DMS153 treated with DMSO at 0.1 percent for 48 hours (cell line): ENCODE results near the gene PERCC1.

ENCODE experiments used
- DNase-seq: peaks from one replicate; lab custom pipeline; 2025; ENCODE audit not compliant: unreplicated experiment; lab: John Stamatoyannopoulos, UW

PERCC1 gene

GRCh38 chr16:1430759-1431496 lies at the start of gene PERCC1:
Gene PERCC1, plus strand, starts transcription at chr16:1431078. Its CDS starts 1,516 bp downstream, at chr16:1432594.
- peak; percentile 54 for DNase-seq

GRCh38 chr16:1381612-1382406 lies 49.1 kb upstream of the PERCC1 start:
- no peak for DNase-seq

DNA sequence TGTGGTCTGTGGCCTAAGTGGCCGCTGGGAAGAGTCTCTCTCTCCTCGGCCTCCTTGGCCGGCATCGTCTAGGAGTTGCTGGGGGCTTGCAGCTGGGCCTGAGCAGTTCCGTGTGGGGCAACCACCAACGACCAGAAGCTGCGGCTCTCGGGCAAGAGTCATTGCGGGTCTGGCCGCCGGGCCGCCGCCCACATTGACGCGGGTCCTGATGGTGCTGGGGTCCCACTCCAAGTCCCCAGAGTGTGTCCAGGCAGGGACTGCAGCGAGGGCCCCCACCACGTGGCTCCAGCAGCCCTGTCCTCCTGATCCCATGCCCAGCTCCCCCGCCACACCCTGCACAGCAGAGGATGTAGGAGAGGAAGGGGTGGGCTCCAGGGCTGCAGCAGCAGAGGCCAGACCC lies 47.3 kb upstream of the PERCC1 start:
- no peak for DNase-seq

DNA sequence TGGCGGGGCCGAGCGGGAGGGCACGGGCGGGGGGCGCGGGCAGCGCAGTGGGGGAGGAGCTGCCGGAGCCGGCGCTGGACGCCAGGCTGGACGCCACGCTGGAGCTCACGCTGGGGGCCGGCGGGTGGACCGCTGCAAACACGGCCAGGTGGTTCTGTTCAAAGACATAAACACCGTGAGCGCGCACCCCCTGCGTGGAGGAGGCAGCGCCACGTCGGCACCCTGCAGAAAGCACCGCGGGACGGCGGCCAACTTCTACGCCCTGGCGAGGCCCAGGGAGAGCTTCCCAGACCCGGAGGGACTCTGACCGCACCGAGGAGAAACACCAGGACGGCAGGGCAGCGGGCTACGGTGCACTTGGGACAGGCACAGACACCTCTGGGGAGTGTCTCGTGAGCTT lies 45.6 kb upstream of the PERCC1 start:
- no peak for DNase-seq

- DNase-seq = no peak
These were observed 43.5 kb upstream of the PERCC1 start for GRCh38 chr16:1387331-1387730.

DNA sequence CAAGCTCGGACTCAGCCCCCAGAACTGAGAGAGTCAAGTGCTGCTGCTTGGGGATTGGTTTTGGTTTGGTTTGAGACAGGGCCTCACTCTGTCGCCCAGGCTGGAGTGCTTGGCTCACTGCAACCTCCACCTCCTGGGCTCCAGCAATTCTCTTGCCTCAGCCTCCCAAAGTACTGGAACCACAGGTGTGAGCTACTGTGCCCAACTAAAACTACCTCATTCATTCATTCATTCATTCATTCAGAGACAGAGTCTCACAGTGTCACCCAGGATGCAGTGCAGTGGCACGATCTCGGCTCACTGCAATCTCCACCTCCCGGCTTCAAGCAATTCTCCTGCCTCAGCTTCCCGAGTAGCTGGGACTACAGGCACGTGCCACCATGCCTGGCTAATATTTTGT lies 41.1 kb upstream of the PERCC1 start:
- DNase-seq = no peak

DNA sequence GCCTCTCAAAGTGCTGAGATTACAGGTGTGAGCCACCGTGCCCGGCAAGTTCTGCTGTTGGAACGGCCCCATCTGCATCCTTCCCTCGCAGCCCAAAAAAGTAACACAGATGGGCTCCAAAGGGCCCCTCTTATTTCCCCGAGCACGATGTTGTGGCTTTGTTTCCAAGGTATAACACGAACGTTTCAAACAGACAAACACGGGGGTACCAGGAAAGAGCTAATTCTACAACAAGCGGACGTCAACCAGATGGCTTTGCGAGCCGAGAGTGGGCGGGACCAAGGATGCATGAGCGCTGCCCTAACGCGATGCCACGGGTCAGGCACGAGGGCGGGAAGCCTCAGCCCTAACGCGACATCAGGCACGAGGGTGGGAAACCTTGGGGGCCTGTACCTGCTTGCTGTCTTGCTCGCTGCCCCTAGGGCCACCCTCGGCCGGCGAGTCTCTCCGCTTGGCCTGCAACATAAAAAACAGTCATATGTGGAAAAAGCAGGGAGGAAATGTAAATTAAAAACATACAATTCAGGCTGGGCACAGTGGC lies 40.6 kb upstream of the PERCC1 start:
- DNase-seq = no peak

DNA sequence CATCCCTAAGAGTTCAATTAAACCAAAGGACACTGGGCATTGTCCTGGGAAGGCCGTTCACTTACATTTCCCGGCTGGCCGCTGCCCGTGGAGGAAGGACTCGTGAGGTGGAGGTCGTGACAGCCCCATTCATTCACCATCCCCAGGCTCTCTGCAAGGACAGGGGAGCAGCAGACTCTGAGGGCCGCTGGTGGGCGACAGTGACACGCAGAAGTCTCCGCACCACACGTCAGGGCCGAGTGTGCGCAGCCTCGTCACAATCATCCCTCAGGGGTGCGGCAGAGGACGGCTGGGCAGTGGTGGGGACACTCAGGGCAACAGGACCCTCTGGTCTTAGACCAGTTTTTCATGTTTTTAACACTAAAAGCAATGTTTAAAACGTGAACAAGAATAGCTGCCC lies 38.1 kb upstream of the PERCC1 start:
- no peak for DNase-seq

DNA sequence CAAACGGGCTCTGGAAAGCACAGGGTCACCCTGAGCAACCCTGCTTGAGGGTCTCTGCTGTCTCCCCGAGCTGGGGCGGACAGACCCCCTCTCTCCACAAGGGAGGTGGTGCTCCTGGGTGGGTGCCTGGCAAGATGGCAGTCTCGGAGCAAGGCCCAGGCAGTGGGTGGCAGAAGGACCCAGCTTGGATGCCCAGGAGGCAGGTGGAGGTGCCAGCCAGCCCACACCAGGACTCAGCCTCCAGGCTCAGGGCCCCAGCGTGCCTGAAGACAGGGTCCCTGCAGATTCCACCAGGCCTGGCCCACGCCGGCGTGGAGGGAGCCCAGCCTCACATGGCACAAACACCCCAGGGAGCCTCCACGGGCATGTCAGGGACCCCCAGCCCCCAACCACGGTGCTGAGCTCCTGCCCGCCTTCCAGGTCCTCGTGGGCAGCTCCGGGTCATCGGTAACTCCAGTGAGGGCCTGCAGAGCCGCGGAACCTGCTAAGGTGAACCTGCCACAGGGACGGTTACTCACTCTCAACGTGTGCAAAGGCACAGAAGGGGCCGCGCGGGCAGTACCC lies 37.2 kb upstream of the PERCC1 start:
- DNase-seq = no peak

DNA sequence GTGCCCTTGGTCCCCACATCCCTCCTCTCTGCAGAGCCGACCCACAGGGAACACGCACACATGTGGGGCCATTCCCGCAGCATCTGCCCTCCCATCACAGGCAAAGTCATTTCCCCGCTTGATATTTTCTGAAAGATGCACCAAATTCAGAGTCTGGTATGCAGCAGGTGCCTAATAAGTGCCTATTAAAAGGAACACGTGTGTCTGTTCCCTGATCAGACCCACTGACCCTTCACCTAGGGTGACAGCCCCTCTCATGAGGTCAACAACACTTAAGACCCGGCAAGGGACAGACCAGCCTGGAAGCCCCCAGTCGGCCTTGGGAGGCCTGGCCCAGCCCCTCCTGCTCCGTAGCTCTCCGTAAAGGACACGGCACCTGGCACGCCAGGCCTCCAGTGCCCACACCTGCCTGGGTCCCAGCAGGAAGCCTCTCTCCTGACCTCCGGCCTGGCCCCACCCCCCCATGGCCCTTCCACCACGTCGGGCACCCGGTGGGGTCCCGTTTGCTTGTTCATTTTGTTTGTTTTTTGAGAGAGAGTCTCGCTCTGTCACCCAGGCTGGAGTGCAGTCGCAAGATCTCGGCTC lies 36.4 kb upstream of the PERCC1 start:
- no peak for DNase-seq

- no peak for DNase-seq
These were observed 35.3 kb upstream of the PERCC1 start for GRCh38 chr16:1395444-1396031.

DNA sequence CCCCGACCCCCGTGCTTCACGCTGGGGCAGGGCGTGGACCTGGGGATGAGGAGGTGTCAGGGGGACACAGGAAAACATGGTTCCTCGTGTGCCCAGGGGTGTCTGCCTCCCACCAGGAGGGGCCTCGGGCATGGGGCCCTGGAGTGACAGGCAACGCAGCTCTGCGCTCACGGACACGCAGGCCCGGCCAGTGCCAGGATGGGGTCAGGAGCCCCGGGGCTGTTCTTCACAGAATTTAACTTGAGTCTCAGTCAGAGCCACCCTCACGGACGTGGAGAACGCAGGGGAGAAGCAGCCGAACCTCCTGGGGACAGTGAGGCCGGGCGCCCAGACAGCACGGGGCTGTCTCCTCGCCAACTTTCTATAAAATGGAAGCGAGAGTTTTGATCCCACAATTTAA lies 33.1 kb upstream of the PERCC1 start:
- DNase-seq = no peak

GRCh38 chr16:1398351-1398750 lies 32.5 kb upstream of the PERCC1 start:
- no peak for DNase-seq

DNA sequence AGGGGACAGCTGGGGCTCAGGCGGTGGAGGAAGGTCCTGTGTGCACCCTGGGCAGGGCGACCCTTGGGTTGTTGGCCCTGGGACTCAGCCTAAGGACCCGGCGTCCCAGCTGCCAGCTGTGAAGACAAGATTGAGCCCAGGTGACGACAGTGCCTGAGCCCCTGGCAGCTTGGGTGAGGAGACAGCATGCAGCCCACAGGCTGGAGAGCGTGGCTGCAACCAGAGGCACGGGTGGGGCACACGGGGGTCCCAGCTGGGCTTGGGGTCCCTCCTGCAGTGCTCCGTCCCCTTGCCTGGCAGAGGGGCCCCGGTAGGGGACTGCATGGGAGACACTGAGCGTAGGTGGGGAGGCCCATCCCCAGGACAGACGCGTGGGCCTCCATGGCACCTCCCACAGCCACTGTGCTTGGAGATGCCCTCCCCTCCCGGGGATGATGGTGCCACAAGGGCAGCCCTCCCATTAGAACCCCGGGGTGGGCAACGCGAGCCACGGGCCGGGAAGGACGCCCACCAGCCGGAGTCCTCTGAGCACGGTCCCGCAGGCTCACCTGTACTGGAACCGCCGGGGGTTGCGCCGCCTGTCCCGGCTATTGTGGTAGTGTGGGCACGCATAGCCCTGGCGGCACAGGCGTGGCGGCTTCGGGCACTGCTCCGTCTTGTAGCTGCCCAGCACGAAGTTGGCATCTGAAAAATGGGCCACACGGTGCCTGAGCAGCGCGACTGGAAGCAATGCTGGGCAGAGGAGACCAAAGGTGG lies 31.9 kb upstream of the PERCC1 start:
- DNase-seq = no peak

GRCh38 chr16:1401061-1401757 lies 29.7 kb upstream of the PERCC1 start:
- DNase-seq = no peak

DNA sequence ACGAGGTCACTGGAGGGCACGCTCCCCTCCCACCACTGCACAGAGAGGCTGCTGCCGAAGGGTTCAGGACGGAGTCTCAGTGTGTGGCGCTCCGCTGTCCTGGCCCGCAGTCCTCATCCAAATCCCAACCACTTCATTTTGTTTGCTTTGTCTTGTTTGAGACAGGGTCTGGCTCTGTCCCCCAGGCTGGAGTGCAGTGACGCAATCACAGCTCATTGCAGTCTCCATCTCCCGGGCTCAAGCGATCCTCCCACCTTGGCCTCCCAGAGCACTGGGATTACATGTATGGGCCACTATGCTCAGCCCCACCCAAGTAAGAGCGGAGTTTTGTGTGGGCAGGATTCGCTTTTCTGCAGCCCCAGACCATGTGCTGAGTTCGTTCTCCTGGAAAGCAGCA lies 29.1 kb upstream of the PERCC1 start:
- no peak for DNase-seq

DNA sequence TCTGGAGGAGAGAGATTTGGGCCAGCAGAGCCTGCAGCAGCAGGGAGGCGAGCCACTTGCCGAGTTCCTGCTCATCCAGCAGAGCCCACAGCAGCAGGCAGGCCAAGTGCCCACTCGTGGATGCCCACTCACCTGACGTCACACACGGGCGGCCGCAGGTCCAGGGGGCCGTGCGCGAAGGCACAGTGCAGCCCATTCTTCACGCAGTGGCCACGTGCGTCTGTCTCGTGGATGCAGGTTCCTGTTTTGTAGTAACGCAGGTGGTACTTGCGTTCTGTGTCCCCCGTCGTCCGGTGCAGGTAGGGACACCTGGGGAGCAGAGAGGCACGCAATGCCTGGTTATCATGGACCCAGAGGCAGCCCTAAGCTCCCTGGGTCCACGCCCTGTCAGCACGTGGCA lies 27.8 kb upstream of the PERCC1 start:
- no peak for DNase-seq

- no peak for DNase-seq
These were observed 27.1 kb upstream of the PERCC1 start for GRCh38 chr16:1403733-1404132.

DNA sequence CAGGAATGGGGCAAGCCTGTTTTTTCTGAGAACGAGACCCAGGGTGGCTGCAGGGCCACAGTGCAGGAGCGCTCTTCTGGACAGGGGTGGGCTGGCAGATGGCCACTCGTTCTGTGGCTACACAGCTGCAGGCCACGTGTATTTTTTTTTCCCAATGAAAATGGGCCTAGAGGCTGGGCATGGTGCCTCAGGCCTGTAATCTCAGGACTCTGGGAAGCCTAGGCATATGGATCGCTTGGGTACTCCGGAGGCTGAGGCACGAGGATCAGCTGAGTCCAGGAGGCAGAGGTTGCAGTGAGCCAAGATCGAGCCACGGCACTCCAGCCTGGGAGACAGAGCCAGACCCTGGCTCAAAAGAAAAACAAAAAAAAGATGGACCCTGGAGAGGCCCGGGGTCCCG lies 23.1 kb upstream of the PERCC1 start:
- DNase-seq = no peak
